GM21526 (cell line): Measurements from ENCODE around the gene UBL3.
A peak's percentile ranks its signal among the peaks of the same experiment; 100 is the strongest.

Source experiments
- ATAC-seq: cut with Tn5 transposase; IDR thresholded peaks from one replicate; pipeline ENCODE4 v1.9.1; 2021; ENCODE audit warnings: moderate library complexity; ENCODE audit not compliant: unreplicated experiment, low FRiP score

Gene UBL3, protein sequence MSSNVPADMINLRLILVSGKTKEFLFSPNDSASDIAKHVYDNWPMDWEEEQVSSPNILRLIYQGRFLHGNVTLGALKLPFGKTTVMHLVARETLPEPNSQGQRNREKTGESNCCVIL

DNA sequence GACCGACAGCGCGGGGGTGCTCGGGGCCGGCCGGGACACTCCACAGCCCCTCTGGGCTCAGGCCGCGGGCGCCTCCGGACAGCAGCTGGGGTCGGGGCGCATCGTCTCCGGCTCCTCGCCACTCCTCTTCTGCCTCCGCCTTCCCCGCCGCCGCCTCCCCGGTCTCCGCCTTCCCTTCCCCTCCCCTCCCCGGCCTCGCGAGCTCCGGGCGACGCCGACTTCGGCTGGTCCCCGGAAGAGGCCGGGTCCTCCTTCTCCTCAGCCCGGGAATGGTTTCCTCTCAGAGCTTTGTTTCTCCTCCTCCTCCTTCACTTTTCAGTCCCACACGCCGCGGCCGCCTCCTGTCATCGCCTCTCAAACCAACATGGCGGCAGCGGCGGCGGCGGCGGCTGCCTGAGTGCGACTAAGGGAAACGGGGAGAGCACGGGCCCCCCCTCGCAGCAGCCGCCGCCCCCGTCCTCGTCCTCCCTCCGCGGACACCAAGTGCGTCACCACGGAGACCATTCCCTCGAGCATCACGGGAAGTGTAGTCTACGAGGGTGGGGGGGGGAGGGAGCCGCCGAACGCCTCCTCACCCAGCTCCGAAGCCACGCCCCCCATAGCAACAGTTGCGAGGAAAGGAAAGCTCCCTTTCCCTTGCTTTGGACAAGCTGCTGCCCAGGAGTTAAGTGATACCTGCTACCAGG lies at the start of gene UBL3:
UBL3 (minus strand) TSS at position 405 of the 686 bp plus-strand sequence. CDS start 1,079 bp downstream, outside the sequence.
- ATAC-seq: peak; percentile 86

DNA sequence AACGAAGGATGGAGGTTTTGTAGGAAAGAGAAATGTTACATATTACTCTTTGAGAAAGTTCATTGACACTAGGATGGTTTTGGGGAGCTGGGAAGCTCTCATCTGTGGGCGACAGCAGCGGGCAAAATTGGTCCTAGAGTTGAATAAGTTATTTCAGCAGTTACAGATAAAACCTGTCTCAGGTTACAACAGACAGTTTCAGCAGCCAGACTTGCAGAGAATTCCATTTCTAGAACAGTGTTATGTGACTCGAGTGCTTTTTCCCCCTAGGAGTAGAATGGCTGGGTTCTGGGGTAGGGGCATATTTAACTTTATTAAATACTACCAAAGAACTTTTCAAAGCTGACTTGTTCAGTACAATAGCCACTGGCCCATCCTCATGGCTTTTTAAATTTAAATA lies 46.7 kb upstream of the UBL3 start:
- ATAC-seq: no peak

DNA sequence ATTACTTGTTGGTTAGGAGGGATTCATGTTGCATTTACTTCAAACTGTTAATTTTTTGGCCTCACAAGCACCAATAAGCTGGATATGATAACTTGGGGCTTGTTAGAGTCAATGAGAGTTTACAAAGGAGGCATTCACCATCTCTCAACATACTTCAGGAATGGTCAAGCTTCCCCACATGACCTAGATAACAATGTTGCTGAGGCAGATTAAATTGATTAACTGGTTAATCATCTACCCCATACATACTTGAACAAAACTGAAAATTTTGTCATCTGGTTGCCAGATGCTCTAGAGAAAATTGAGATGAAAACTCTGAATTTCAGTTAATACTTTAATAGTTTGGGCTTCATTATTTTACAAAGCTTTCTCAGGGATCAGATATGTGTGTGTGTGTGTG lies 43.0 kb upstream of the UBL3 start:
- no peak for ATAC-seq

DNA sequence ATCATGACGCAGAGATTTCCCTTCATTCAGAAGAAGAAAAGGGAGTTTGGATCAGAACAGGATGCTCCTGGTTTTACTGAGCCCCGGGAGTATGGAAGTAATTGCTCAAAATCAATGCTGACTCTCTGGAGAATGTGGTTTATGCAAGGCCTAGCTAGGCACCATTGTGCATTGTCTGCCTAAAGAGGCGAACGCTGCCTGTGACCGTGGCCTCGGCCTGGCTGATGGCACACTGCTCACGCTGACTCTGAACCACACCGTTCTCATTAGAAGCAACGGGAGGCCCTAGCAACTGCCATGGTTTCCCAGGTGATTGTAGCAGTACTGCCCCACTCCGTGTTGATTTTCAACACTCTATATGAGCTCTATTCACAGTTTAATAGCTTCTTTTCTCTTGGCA lies 41.7 kb upstream of the UBL3 start:
- no peak for ATAC-seq

DNA sequence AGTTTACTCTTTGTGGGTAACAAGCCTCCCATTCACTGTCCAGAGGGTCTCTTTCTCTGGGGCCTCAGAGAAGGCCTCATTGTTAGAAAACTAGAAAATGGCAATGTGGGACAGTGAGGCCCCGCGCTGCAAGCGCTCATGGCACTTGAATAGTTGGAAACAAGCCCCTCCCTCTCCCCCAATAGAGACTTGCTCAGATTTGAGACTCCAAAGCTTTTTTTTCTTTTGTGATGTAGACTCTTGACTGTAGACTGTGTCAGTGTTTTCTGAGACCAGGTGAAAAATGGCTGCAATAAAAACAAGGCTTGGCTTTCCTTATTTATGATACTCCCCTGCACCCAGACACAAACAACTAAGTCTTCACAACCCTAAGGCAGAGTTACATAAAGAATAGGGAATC lies 38.7 kb upstream of the UBL3 start:
- ATAC-seq: no peak

DNA sequence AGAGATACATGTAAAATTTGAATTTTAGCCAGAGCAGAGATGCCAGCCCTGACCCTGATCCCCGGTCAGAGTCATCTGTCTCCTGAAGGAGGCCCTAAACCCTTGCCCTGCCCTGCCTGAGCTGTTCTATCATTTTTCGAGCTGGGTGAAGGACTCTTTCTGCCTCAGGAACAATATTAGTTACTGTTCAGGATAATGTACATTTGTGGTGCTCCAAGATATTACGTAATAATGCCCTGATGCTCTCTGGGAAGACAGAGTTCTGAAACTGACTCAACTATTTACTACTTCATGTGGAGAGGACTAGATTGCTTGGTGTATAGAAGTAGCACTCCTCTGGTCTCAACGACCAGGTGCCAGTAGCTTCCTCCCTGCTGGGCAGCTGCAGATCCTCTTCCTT lies 37.9 kb upstream of the UBL3 start:
- no peak for ATAC-seq

DNA sequence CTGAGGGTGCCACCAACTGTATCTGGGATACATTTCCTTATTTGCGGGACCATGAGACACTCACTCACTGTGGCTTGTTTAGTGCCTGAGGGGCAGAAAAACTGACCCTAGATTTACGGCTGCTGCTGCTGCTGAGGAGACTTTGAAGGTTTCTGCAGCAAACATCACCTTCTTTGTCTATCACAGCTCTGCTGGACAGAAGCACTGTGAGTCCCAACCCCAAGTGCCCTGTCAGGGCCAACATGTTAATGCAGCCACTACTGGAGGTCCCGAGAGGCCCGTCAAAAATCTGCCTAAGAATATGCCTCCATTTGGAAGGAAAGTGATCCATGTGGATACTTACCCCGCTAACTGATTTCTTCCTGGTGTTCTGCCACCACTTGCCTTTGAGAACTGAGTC lies 37.3 kb upstream of the UBL3 start:
- ATAC-seq: no peak

DNA sequence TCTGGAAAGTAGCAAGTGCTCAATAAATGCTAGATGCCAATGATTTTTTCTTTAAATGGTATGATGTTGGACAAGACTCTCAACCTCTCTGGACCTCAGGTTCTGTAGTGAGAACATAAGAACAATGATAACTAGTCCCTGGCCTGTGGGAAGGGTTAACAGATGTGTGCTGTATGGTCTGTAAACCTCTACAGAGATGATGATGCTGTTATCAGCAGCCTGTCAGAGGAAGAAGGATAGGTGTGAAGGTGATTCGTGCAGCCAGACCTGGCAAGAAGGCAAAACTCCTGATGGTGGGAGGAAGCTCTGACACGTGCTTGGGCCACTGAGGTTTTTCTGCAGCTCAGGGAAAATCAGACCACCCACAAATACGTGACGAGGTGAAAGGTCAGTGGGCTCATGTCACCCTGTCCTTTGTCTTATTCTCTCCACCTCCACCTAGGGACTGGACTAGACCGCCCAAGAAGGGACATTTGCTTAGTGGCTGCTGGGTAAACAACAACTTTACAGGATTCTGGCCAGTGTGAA lies 36.7 kb upstream of the UBL3 start:
- ATAC-seq: no peak

DNA sequence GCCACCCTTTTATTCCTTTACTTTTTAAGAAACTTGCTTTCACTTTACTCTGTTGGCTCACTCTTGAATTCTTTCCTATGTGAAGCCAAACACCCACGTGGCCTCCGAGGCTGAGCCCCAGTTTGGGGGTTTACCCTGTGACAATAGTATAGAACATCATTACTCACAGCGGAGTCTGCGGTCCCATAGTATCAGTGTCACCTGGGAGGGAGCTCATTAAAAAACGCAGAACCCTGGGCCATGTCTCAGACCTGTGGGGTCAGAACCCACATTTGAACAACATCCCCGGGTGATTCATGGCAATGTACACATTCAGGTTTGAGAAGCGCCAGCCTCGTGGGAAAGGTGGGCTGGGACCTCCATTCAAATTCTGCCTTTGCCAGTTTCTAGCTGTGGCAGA lies 36.0 kb upstream of the UBL3 start:
- no peak for ATAC-seq

DNA sequence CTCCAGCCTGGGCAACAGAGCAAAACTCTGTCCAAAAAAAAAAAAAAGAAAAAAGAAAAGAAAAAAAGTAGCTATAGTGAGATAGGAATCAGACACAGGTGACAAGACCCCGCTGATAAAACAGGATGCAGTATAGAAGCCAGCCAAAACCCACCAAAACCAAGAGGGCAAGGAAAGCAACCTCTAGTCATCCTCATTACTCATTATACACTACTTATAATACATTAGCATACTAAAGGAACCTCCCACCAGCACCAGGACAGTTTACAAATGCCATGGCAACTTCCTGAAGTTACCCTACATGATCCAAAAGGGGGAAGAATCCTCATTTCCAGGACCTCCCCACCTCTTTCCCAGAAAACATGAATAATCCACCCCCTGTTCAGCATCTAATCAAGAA lies 35.6 kb upstream of the UBL3 start:
- ATAC-seq: no peak

DNA sequence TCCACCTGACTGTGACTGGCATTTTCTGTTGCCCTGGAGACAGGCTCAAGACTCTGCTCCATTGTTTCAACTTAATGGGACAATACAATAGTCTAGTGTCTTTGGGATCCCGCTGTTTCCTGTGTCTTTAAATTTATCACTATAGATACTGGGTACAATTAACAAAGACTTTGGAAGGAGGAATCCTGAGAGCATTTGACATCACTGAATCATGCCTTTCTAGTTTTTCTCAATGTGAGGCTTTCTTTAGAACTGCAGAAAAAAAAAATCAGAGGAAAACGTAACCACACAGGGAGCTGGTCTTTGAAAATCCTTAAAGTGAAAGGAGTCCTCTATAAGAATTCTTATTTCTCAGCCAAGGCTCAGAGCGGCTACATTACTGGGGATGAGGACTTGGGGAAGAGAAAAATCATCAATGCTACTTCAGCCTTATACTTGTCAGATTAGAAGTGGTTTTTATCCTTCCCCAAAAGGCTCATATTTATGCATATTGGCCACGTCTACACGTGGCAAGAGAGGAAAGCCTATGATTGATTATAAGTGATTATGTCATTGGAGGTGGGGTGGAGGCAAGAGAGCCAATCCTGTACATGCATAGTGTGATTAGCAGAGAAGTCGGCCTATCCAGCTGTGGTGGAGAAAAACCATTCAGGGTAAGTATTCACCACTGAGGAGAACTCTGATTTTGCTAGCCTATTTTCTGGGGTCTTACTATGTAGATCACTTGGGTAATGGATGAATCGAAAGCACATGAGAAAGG lies 34.4 kb upstream of the UBL3 start:
- ATAC-seq: no peak

DNA sequence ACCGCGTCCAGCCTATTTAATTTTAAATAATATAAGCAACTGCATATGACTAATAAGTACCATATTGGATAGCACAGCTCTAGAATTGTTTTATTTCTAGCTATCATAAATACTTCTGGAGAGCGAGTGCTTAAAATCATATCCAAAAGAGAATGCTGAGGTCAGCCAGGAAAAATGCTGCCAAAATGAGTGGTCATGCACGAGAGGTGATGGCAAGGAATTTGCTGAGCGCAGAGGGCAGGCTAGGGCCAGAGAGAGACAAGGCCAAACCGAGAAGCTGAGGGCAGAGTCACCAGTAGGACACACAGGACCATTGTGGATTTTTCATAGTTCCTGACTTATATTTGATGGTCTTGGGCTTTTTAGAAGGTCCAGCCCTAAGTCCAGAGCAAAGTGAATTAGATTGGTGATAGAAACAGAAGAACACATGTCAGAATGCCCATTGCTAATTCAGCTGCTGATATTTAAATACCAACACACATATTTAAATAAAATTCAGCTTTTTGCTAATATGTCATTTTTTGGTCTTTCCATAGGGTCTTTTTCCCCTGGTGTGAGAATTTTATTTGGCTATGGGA lies 33.6 kb upstream of the UBL3 start:
- ATAC-seq: no peak

DNA sequence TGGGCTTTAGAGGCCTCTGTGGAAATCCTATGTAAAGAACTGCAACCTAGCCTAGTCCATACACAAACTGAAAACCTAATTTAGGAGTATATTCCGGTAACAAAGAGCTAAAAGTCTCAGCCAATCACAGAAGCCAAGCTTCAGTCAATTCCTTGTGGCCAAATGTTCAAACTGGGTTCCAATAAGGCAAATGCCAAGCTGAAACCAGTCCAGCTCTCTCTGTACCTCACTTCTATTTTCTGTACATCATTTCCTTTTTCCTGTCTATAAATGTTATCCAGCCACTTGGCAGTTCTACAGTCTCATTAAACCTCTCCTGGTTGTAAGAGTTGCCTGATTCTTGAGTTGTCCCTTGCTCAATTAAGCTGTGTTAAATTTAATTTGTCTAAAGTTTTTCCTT lies 31.7 kb upstream of the UBL3 start:
- ATAC-seq: no peak

DNA sequence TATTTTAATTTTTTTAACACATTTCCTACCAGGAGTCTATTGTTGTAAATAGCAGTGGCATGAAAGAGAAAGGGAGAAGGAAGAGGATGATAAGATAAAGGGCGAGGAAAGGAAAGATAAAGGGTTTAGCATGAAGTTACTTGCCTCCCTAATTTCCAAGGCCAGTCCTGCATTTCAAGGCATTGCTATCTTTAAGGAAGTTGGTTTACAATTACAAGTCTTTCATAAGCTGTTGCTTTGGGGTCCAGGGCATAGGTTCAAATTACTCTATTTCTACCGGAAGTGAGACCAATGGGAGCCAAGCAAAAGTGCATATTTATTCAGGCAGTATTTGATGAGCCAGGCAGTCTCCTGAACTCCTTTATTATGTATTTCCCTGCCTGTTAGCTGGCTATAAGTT lies 27.7 kb upstream of the UBL3 start:
- no peak for ATAC-seq

DNA sequence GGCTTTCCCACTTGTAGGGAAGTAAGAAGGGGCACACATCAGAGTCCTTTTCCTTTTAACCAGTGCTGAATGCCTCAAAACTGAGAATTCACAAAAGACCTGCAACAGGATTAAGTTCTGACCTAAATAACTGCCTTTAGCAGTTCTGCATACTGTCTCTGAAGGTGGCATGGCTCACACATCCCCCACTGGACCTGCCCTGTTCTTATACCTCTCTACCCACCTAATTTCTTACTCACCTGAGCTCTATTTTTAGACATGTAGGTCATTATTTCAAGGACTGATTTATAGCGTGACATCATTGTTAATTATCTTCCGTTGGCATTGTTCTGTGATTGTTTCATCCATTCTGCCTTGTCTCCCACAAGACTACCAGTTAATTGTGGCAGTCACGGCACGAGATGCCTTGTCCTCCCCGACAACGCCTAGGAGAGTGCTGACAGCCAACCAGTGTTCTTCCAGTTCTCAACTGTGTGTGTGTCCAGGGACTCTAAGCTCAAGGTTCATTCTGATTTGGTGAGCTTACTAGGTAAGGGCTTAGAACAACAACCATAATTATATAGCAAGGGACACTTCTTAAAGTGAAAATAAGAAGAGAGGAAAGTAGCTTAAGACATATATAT lies 27.1 kb upstream of the UBL3 start:
- ATAC-seq: no peak

DNA sequence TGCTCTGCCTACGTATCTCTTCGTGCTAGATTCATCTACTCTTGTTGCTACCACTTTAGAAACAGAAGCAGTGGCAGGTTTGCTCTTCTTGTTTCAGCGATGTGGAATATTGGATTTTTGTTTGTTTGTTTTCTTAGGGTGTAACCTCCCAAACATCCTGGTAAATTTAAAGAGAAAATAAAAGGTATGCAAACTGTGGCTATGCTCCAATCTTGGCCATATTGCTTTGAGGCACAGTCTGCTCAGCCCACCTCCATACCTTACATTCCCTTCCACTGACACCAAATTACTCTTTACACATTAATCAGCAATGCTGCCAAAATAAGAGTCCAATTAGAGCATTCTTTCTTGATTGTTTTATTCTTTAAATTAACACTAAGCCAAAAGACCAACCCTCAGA lies 25.2 kb upstream of the UBL3 start:
- ATAC-seq: no peak

DNA sequence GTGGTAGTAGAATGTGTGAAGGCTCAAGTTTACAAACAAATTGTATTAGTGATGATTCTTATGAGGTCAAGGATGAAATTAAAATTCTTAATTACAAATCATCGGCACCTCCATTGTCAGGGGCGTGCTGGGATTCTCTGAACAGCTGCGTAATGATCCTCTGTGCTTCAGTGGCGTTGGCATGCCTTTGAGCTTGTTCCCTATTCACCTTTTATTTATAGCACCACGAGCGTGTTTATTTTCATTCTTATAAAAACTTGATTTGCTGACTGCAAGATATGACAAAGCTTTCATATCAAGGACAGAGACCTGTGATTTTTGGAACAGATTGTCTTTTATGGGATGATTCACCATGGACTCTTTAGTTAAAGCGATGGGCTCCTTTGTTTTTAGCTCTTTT lies 18.2 kb upstream of the UBL3 start:
- no peak for ATAC-seq

DNA sequence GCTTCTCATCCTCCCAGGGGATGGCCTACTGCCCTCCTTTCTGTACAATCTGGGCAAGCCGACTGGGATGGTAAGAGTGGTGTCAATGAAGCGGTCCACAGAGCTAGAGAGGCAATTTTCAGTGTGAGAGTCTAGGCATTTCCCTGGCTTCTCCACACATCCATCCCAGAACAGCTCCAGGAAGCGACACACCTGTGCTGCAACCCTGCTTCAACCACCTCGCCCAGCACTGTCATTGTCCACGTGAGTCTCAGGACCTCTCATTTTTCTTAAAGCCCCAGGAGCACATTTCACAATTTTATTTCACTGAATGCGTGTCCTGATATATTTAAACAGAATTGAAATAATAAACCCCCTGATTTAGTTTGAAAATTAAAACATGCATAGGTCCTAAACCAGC lies 15.5 kb upstream of the UBL3 start:
- no peak for ATAC-seq

DNA sequence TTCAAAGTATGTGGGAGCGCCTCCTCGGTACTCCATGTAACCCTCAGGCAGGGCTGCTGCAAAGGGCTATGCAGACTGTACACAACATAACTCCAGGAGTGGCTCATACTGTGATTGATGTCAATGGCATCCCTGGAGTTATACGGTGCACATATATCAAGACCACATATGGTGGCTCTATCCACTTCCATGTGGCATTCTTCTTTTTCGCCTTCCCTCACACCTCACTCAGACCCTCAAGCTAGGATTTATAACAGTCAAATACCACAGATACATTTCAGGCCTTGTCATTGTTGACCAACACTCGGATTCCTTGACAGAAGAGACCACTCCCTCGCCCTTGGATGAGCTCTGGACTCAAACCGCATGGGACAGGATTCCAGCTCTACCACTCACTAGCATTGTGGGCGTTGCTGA lies 11.3 kb upstream of the UBL3 start:
- ATAC-seq: no peak

DNA sequence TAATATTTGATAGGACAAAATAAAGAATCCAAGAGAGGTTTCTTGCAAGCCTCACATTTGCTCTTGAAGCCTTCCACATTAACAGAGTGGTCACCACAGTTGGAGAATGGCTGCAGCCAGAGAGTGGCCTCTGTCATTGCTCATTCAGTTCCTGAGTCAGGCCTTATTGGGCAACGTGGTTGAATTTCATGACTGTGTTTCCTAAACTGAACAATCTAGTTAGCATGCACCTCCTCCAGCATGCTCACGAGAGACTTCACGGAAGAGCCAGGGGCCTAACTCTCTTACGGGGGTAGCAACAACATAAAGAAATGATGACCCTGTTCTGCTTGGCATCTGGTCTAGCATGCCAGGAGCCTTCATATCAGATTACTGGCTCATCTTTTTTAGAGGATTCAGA lies 9.6 kb upstream of the UBL3 start:
- ATAC-seq: no peak

DNA sequence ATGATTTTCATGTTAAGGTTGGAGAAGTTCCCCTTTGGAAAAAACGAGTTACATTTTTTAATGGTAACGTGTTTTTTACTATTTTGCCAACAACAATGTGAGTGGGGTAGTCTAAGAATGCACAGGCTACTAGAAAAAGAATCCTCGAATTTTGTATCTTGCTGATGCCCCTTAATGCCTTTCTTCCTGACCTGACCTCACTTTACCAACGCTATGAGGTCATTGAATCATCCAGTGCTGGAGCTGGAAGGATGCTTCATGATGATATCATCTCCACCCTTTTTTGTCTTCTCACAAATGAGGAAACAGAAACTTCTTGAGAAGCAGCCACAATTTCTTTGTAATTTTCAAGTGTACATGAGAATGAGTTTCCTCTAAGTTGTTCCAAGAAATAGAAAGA lies 8.2 kb upstream of the UBL3 start:
- ATAC-seq: no peak
